ENCODE data around the gene MORC3. TPM values are rescaled to one million over a fixed set of nuclear protein-coding genes. Genes with fewer than 3 reads are reported as not detected.
A peak's percentile ranks its signal among the peaks of the same experiment; 100 is the strongest.

The MORC3 gene
- polyA plus RNA-seq, 1 donor (not counting 4 experiments of a cell fraction or from before 2014, with no cell fraction given), result 38.1 TPM

GRCh38 chr21:36325373-36326010 is 5.5 kb downstream of the MORC3 start:
- H3K4me1 ChIP-seq (ENCODE audit: control insufficient read depth, extremely low read depth, insufficient read depth, low read length), result peaks cover 36% of the 10 kb centered on the region

GRCh38 chr21:36330904-36331303 is 10.9 kb downstream of the MORC3 start:
- H3K27me3 ChIP-seq (ENCODE audit: control insufficient read depth, extremely low read depth, insufficient read depth, low read length), result no peaks in the 10 kb centered on the region
- peaks cover 94% of the 10 kb centered on the region for H3K79me2 ChIP-seq (ENCODE audit: control insufficient read depth, insufficient read depth, low read length)
- no peak overlapping the region for H2AFZ ChIP-seq (ENCODE audit: control insufficient read depth, low read length)
- peak; percentile 20 for FAIRE-seq
- H4K20me1 ChIP-seq (ENCODE audit: control insufficient read depth, extremely low read depth, insufficient read depth, low read length), result peaks cover 5% of the 10 kb centered on the region
- no peak overlapping the region for H3K27ac ChIP-seq (ENCODE audit: control insufficient read depth, insufficient read depth, low read length)
- dilution Hi-C loops (cut with MboI; ENCODE audit: extremely low pct_ligation_motif_present, low sequenced_read_pairs), result no loop called here
- no peaks in the 10 kb centered on the region for H3K9me1 ChIP-seq (ENCODE audit: control insufficient read depth, extremely low read depth, insufficient read depth, low read length)
- no peaks in the 10 kb centered on the region for H3K9me3 ChIP-seq (ENCODE audit: control insufficient read depth, low read depth, low read length)
- no peak for DNase-seq (ENCODE audit: low read depth, low spot score)
- H3K4me2 ChIP-seq (ENCODE audit: control insufficient read depth, extremely low read depth, insufficient read depth, low read depth, low read length), result no peak overlapping the region
- no peak overlapping the region for H3K9ac ChIP-seq (ENCODE audit: control insufficient read depth, extremely low read depth, insufficient read depth, low read length)
- H3K4me1 ChIP-seq (ENCODE audit: control insufficient read depth, extremely low read depth, insufficient read depth, low read length), result peaks cover 8% of the 10 kb centered on the region
- no peak overlapping the region for H3K4me3 ChIP-seq (ENCODE audit: control insufficient read depth in 2 of 3, extremely low read depth in 1 of 3, insufficient read depth in 2 of 3, low read depth in 1 of 3, low read length in 3 of 3)
- TF ChIP-seq EZH2 (IDR thresholded peaks at IDR 0.05; ENCODE audit: low read length), result no peak
- peak; percentile 63 to 86 (median 85) for TF ChIP-seq CTCF (optimal IDR thresholded peaks at IDR 0.05 in 1 of 3, IDR thresholded peaks at IDR 0.05 in 1 of 3, conservative IDR thresholded peaks at IDR 0.05 in 1 of 3; ENCODE audit: extremely low read depth in 1 of 3, insufficient read depth in 2 of 3, low read length in 3 of 3)
- peaks cover 2 to 14% of the 10 kb centered on the region in 2 experiments for H3K36me3 ChIP-seq (ENCODE audit: control insufficient read depth in 2 of 2, extremely low read depth in 1 of 2, insufficient read depth in 2 of 2, low read length in 2 of 2)

More at GRCh38 chr21:36325373-36326010, 5.5 kb downstream of the MORC3 start:
- TF ChIP-seq EZH2 (IDR thresholded peaks at IDR 0.05; ENCODE audit: low read length), result no peak
- TF ChIP-seq CTCF (optimal IDR thresholded peaks at IDR 0.05 in 1 of 3, IDR thresholded peaks at IDR 0.05 in 1 of 3, conservative IDR thresholded peaks at IDR 0.05 in 1 of 3; ENCODE audit: extremely low read depth in 1 of 3, insufficient read depth in 2 of 3, low read length in 3 of 3), result no peak
- DNase-seq (ENCODE audit: low read depth, low spot score) (no peak), FAIRE-seq (no peak)
- Histone ChIP-seq H3K4me3 (ENCODE audit: control insufficient read depth in 2 of 3, extremely low read depth in 1 of 3, insufficient read depth in 2 of 3, low read depth in 1 of 3, low read length in 3 of 3) (peak overlapping the region in 1 of 3 experiments; percentile 25), H3K9ac (ENCODE audit: control insufficient read depth, extremely low read depth, insufficient read depth, low read length) (peak overlapping the region; percentile 50), H3K79me2 (ENCODE audit: control insufficient read depth, insufficient read depth, low read length) (peaks cover 94% of the 10 kb centered on the region), H3K9me3 (ENCODE audit: control insufficient read depth, low read depth, low read length) (no peaks in the 10 kb centered on the region), H4K20me1 (ENCODE audit: control insufficient read depth, extremely low read depth, insufficient read depth, low read length) (no peaks in the 10 kb centered on the region), H3K36me3 (ENCODE audit: control insufficient read depth in 2 of 2, extremely low read depth in 1 of 2, insufficient read depth in 2 of 2, low read length in 2 of 2) (peaks cover 3 to 14% of the 10 kb centered on the region in 2 experiments), H3K9me1 (ENCODE audit: control insufficient read depth, extremely low read depth, insufficient read depth, low read length) (peaks cover 2% of the 10 kb centered on the region), H3K27me3 (ENCODE audit: control insufficient read depth, extremely low read depth, insufficient read depth, low read length) (no peaks in the 10 kb centered on the region), H3K4me2 (ENCODE audit: control insufficient read depth, extremely low read depth, insufficient read depth, low read depth, low read length) (no peak overlapping the region), H3K27ac (ENCODE audit: control insufficient read depth, insufficient read depth, low read length) (peak overlapping the region; percentile 81), H2AFZ (ENCODE audit: control insufficient read depth, low read length) (no peak overlapping the region)
- dilution Hi-C loops (cut with MboI; ENCODE audit: extremely low pct_ligation_motif_present, low sequenced_read_pairs), result no loop called here

Data from keratinocyte (primary cell).